Smooth muscle cell (in vitro differentiated cells): ENCODE results near the gene CAPSL. TPM values are rescaled to one million over a fixed set of nuclear protein-coding genes. Genes with fewer than 3 reads are reported as not detected.

Experiments
- DNase-seq: peaks from one replicate; lab custom pipeline; 2025; ENCODE audit not compliant: unreplicated experiment; lab: John Stamatoyannopoulos, UW
- H2AFZ ChIP-seq: fragments of 200-600 bp; sonication (generic); 2 replicates; pipeline ENCODE4 v1.6.0; 2016; ENCODE audit warnings: antibody characterized with exemption, low read depth, mild to moderate bottlenecking
- H3F3A ChIP-seq: fragments of 200-600 bp; sonication (generic); 2 replicates; pipeline ENCODE4 v1.6.0; 2017; ENCODE audit warnings: antibody characterized with exemption, low read depth
- H3K27ac ChIP-seq: fragments of 200-600 bp; sonication (generic); 2 replicates; pipeline ENCODE4 v1.5.1; 2016; ENCODE audit warnings: low read depth, mild to moderate bottlenecking
- H3K27me3 ChIP-seq: fragments of 200-600 bp; sonication (generic); 2 replicates; pipeline ENCODE4 v1.6.1; 2016; ENCODE audit warnings: low read depth, mild to moderate bottlenecking
- H3K36me3 ChIP-seq: fragments of 200-600 bp; sonication (generic); 2 replicates; pipeline ENCODE4 v1.5.1; 2016; ENCODE audit warnings: low read depth
- H3K4me1 ChIP-seq: fragments of 200-600 bp; sonication (generic); 2 replicates; pipeline ENCODE4 v1.5.1; 2016; ENCODE audit warnings: low read depth
- H3K4me2 ChIP-seq: fragments of 200-600 bp; sonication (generic); 2 replicates; pipeline ENCODE4 v1.6.0; 2016; ENCODE audit warnings: mild to moderate bottlenecking
- H3K4me3 ChIP-seq: fragments of 200-600 bp; sonication (generic); 2 replicates; pipeline ENCODE4 v1.5.1; 2016; ENCODE audit warnings: mild to moderate bottlenecking
- H3K79me2 ChIP-seq: fragments of 200-600 bp; sonication (generic); 2 replicates; pipeline ENCODE4 v1.6.0; 2016; ENCODE audit warnings: low read depth, mild to moderate bottlenecking
- H3K9ac ChIP-seq: fragments of 200-600 bp; sonication (generic); 2 replicates; pipeline ENCODE4 v1.6.0; 2016; ENCODE audit warnings: low read depth
- H3K9me3 ChIP-seq: fragments of 200-600 bp; sonication (generic); replicated peaks from 2 replicates; pipeline ENCODE4 v1.5.1; 2016; ENCODE audit warnings: low read depth
- H4K20me1 ChIP-seq: fragments of 200-600 bp; sonication (generic); 2 replicates; pipeline ENCODE4 v1.6.0; 2016; ENCODE audit warnings: low read depth
- WGBS: methylation state at CpG from one replicate; pipeline ENCODE4 v1.1.7; 2016; ENCODE audit warnings: low lambda C conversion rate; 5-methylcytosine and 5-hydroxymethylcytosine counted together
- polyA plus RNA-seq: library from polyadenylated mRNA; unstranded; fragments of >200 nt; fragmentation: Nextera tagmentation; extraction: Ambion mirVana; gene quantifications from 2 replicates; pipeline ENCODE4 v1.2.1, GENCODE V29; 2016
- total RNA-seq: library from RNA; depleted of rRNA; stranded (reverse); fragments of >200 nt; gene quantifications from 2 replicates; pipeline ENCODE4 v1.2.3, GENCODE V29; 2014
- TF ChIP-seq, protein P1 (sequence below): fragments of 200-600 bp; sonication (generic); IDR thresholded peaks from 2 replicates; pipeline ENCODE4 v1.5.1; 2017; ENCODE audit warnings: borderline replicate concordance, mild to moderate bottlenecking, antibody characterized with exemption; ENCODE audit not compliant: insufficient read depth, poor library complexity, severe bottlenecking

CAPSL gene
- total and polyA plus RNA-seq, 2 experiments from 2014 or later = 0.13 TPM; not detected in 1

DNA sequence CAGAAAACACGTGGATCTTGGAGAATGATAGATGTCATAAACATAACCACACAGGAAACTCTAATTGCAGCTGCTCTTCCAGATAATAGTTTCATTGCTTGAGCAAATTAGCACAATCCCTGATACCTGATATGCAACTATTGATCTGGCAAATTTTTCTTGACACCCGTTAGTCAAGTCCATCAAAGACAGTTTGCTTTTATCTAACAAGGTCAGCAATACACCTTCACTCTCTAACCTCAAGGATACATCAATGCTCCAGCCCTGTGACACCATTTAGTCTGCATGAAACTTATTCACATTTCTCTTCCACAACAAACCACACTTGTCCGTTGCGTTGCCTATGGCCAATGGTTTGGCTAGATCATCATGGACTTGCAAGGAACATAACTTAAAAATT, 36.1 kb upstream of the CAPSL start:
- no peaks in the 10 kb centered on the region for H3K27me3 ChIP-seq
- no peak overlapping the region for H3K4me2 ChIP-seq
- no peak overlapping the region for H2AFZ ChIP-seq
- H3K9me3 ChIP-seq = no peaks in the 10 kb centered on the region
- 83% methylated on average over 4 of the region's 4 CpGs for WGBS
- no peak overlapping the region for H3K27ac ChIP-seq
- H3K79me2 ChIP-seq = no peaks in the 10 kb centered on the region
- H3K4me1 ChIP-seq = no peaks in the 10 kb centered on the region
- H4K20me1 ChIP-seq = no peaks in the 10 kb centered on the region
- no peaks in the 10 kb centered on the region for H3K36me3 ChIP-seq
- TF ChIP-seq, protein P1, sequence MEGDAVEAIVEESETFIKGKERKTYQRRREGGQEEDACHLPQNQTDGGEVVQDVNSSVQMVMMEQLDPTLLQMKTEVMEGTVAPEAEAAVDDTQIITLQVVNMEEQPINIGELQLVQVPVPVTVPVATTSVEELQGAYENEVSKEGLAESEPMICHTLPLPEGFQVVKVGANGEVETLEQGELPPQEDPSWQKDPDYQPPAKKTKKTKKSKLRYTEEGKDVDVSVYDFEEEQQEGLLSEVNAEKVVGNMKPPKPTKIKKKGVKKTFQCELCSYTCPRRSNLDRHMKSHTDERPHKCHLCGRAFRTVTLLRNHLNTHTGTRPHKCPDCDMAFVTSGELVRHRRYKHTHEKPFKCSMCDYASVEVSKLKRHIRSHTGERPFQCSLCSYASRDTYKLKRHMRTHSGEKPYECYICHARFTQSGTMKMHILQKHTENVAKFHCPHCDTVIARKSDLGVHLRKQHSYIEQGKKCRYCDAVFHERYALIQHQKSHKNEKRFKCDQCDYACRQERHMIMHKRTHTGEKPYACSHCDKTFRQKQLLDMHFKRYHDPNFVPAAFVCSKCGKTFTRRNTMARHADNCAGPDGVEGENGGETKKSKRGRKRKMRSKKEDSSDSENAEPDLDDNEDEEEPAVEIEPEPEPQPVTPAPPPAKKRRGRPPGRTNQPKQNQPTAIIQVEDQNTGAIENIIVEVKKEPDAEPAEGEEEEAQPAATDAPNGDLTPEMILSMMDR = no peak
- H3K4me3 ChIP-seq = no peak overlapping the region
- no peak for DNase-seq
- H3F3A ChIP-seq = no peaks in the 10 kb centered on the region
- no peak overlapping the region for H3K9ac ChIP-seq

DNA sequence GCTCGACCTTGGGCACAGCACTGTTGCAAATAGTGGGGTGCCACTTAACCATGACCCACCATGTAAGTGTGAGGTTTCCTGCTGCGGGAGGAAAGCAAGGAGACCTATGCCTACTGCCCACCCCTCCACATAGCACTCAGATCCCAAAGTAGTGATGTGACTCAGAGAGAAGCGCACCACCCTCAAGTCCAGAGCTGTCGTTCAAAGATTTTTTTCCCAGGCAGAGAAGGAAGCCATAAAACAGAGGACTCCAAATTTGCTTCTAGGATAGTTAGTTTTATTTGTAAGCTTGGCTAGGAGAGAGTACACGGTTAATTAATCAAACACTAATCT, 33.4 kb upstream of the CAPSL start:
- Histone ChIP-seq H3K27ac (no peak overlapping the region), H3K9ac (no peak overlapping the region), H3K36me3 (no peaks in the 10 kb centered on the region), H2AFZ (no peak overlapping the region), H3K27me3 (no peaks in the 10 kb centered on the region), H3K4me2 (no peak overlapping the region), H3K4me1 (no peaks in the 10 kb centered on the region), H4K20me1 (no peaks in the 10 kb centered on the region), H3K9me3 (no peaks in the 10 kb centered on the region), H3K4me3 (no peak overlapping the region), H3K79me2 (no peaks in the 10 kb centered on the region), H3F3A (no peaks in the 10 kb centered on the region)
- DNase-seq = no peak
- TF ChIP-seq, protein P1 = no peak
- WGBS = 70% methylated on average over 5 of the region's 5 CpGs

DNA sequence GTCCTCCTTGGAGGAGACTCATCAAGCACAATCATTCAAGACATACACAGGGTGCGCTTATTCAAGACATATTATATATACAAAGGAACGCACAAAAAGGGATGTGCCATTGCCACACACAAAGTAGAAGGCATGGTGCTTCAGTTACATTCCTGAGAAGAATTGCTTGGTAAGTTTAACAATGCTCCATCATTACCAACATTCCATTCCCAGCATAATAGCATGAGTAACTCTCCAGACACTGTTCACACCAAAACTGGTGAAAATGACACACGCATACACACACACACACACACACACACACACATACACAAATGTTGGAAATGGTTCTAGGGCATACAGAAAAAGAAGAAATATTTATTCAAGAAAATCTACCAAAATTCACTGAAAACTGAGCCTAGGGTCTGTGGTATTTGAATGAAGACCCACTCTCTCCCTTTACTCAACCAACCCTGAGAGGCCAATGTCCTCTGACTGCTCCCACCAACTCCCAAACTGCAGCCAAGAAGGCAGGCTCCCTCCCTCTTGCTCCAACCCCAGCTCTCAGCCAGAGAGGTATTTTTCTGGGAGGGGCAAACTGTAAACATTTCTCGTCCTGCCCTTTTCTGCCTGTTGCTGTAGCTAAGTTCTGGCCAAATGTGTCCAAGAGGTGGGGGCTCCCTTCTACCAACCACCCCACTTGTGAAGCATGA, 32.9 kb upstream of the CAPSL start:
- Histone ChIP-seq H3K4me2 (no peak overlapping the region), H3K27ac (no peak overlapping the region), H3K9me3 (no peaks in the 10 kb centered on the region), H3K4me1 (no peaks in the 10 kb centered on the region), H3K36me3 (no peaks in the 10 kb centered on the region), H3K27me3 (no peaks in the 10 kb centered on the region), H3K79me2 (no peaks in the 10 kb centered on the region), H3K9ac (no peak overlapping the region), H3K4me3 (no peak overlapping the region), H2AFZ (no peak overlapping the region), H4K20me1 (no peaks in the 10 kb centered on the region), H3F3A (no peaks in the 10 kb centered on the region)
- DNase-seq = no peak
- WGBS = 84% methylated on average over 4 of the region's 4 CpGs
- TF ChIP-seq, protein P1 = no peak

DNA sequence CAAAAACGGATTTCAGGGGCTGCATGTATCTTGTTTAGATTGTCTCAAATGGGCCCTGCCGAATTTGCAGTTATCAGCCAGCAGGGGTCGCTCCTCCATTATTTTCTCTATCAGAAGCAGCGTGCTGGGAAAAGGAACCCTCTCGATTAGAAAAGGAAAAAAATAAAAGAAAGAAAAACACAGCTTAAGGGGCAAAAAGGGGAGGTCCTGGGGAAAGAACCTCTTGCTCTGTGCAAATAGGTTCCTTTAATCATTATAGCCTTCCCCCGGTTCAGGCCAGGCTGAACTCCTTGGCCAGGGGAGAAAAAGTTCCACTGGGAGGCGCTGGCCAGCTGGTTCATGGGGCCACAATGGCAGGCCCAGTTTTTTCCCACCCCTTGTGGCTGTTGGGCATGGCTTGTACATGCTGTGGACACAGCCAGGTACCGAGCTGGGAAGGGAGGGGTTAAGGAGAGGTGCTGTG, 25.0 kb upstream of the CAPSL start:
- DNase-seq = no peak
- Histone ChIP-seq H3K9me3 (no peaks in the 10 kb centered on the region), H3K4me1 (no peaks in the 10 kb centered on the region), H3K9ac (no peak overlapping the region), H3K4me3 (no peak overlapping the region), H2AFZ (no peak overlapping the region), H3K27me3 (peaks cover 26% of the 10 kb centered on the region), H3F3A (no peaks in the 10 kb centered on the region), H4K20me1 (no peaks in the 10 kb centered on the region), H3K36me3 (no peaks in the 10 kb centered on the region), H3K4me2 (no peak overlapping the region), H3K27ac (no peak overlapping the region), H3K79me2 (no peaks in the 10 kb centered on the region)
- WGBS = 50% methylated on average over 8 of the region's 8 CpGs
- TF ChIP-seq, protein P1 = peak; percentile 40
